Measurements from ENCODE around the gene HTRA2.
A peak's percentile ranks its signal among the peaks of the same experiment; 100 is the strongest.
"Not testable (repeated sequence)": the region's sequence is repeated elsewhere in the genome, so short reads cannot be mapped to it uniquely, and the experiment has no call there.

The HTRA2 gene
- total RNA-seq, result 24.9 to 61.7 (median 44.9) reads per million in 9 experiments

GRCh38 chr2:74529357-74530238 is at the start of gene HTRA2, which contains the start of gene AUP1:
Gene HTRA2 (plus strand): TSS chr2:74529933. CDS start chr2:74530007, 74 bp downstream.
Gene AUP1 (minus strand): TSS chr2:74529706. CDS start chr2:74529629, 77 bp downstream.
- H3K4me3 Mint-ChIP-seq, result peak within 1 kb of the TSS; percentile 86 to 95
- peak within 1 kb of the TSS; percentile 92 to 98 for H3K27ac Mint-ChIP-seq
- no peaks in the 10 kb centered on the region for H3K9me3 Mint-ChIP-seq
- DNase-seq (peak; percentile 81 to 85 (median 83)), ATAC-seq (replicated peaks) (peak; percentile 81)
- peaks cover 42% of the 10 kb centered on the region for H3K36me3 Mint-ChIP-seq (ENCODE audit: insufficient read depth)
- no peaks in the 10 kb centered on the region for H3K27me3 Mint-ChIP-seq
- peaks cover 27 to 39% of the 10 kb centered on the region in 2 donors for H3K4me1 Mint-ChIP-seq (ENCODE audit: low read depth in 2 of 2)

- no peaks in the 10 kb centered on the region for H3K9me3 Mint-ChIP-seq
- H3K4me1 Mint-ChIP-seq (ENCODE audit: low read depth in 2 of 2), result peaks cover 9 to 27% of the 10 kb centered on the region in 2 donors
- H3K36me3 Mint-ChIP-seq (ENCODE audit: insufficient read depth), result peaks cover 38% of the 10 kb centered on the region
- H3K27me3 Mint-ChIP-seq, result no peaks in the 10 kb centered on the region
- H3K27ac Mint-ChIP-seq, result peak overlapping the region in 1 of 2 donors; percentile 97
- ATAC-seq (replicated peaks) (no peak), DNase-seq (no peak)
- H3K4me3 Mint-ChIP-seq, result peak overlapping the region; percentile 91 to 97
Measured at GRCh38 chr2:74481431-74481830, 48.3 kb upstream of the HTRA2 start.

- Mint-ChIP-seq H3K36me3 (ENCODE audit: insufficient read depth) (peaks cover 38% of the 10 kb centered on the region), H3K4me3 (peak overlapping the region; percentile 91 to 97), H3K27ac (peak overlapping the region; percentile 96 to 97), H3K9me3 (no peaks in the 10 kb centered on the region), H3K27me3 (no peaks in the 10 kb centered on the region), H3K4me1 (ENCODE audit: low read depth in 2 of 2) (peaks cover 9 to 27% of the 10 kb centered on the region in 2 donors)
- ATAC-seq (replicated peaks) (peak; percentile 45), DNase-seq (peak in 2 of 3 experiments; percentile 41 to 53)
Measured at GRCh38 chr2:74481961-74482800, 47.6 kb upstream of the HTRA2 start.

- Mint-ChIP-seq H3K27me3 (no peaks in the 10 kb centered on the region), H3K9me3 (no peaks in the 10 kb centered on the region), H3K27ac (peak within 1 kb of the TSS; percentile 96 to 97), H3K4me3 (peak within 1 kb of the TSS; percentile 91 to 97), H3K36me3 (ENCODE audit: insufficient read depth) (peaks cover 38% of the 10 kb centered on the region), H3K4me1 (ENCODE audit: low read depth in 2 of 2) (peaks cover 9 to 27% of the 10 kb centered on the region in 2 donors)
- DNase-seq (peak; percentile 89 to 93 (median 93)), ATAC-seq (replicated peaks) (peak; percentile 93)
Measured at GRCh38 chr2:74482801-74483674, 46.7 kb upstream of the HTRA2 start, which contains the start of the genes CCDC142 and TTC31. Gene CCDC142 (minus strand): TSS chr2:74482998. CDS start chr2:74482837, 161 bp downstream. Gene TTC31 (plus strand): TSS chr2:74483081. CDS start chr2:74483096, 15 bp downstream.

GRCh38 chr2:74483675-74484164 is 46.0 kb upstream of the HTRA2 start:
- H3K27ac Mint-ChIP-seq, result peak overlapping the region; percentile 96 to 97
- H3K9me3 Mint-ChIP-seq; H3K27me3 Mint-ChIP-seq; DNase-seq; ATAC-seq (replicated peaks): not testable (repeated sequence)
- peak overlapping the region; percentile 91 to 97 for H3K4me3 Mint-ChIP-seq
- peaks cover 9 to 27% of the 10 kb centered on the region in 2 donors for H3K4me1 Mint-ChIP-seq (ENCODE audit: low read depth in 2 of 2)
- H3K36me3 Mint-ChIP-seq (ENCODE audit: insufficient read depth), result peaks cover 42% of the 10 kb centered on the region

GRCh38 chr2:74486141-74486540 is 43.6 kb upstream of the HTRA2 start:
- no peak for DNase-seq
- Mint-ChIP-seq H3K9me3 (no peaks in the 10 kb centered on the region), H3K4me1 (ENCODE audit: low read depth in 2 of 2) (peaks cover 5 to 14% of the 10 kb centered on the region in 2 donors), H3K27ac (no peak overlapping the region), H3K36me3 (ENCODE audit: insufficient read depth) (peaks cover 41% of the 10 kb centered on the region), H3K27me3 (no peaks in the 10 kb centered on the region), H3K4me3 (no peak overlapping the region)
- no peak for ATAC-seq (replicated peaks)

GRCh38 chr2:74488643-74489481 is 40.9 kb upstream of the HTRA2 start:
- DNase-seq, result no peak
- peaks cover 0 to 3% of the 10 kb centered on the region in 2 donors for H3K4me1 Mint-ChIP-seq (ENCODE audit: low read depth in 2 of 2)
- no peak overlapping the region for H3K4me3 Mint-ChIP-seq
- peak overlapping the region in 1 of 2 donors; percentile 16 for H3K27ac Mint-ChIP-seq
- no peak for ATAC-seq (replicated peaks)
- peaks cover 42% of the 10 kb centered on the region for H3K36me3 Mint-ChIP-seq (ENCODE audit: insufficient read depth)
- no peaks in the 10 kb centered on the region for H3K9me3 Mint-ChIP-seq
- H3K27me3 Mint-ChIP-seq, result no peaks in the 10 kb centered on the region

GRCh38 chr2:74489906-74490305 is 39.8 kb upstream of the HTRA2 start:
- no peak for ATAC-seq (replicated peaks)
- Mint-ChIP-seq H3K36me3 (ENCODE audit: insufficient read depth) (peaks cover 40% of the 10 kb centered on the region), H3K9me3 (no peaks in the 10 kb centered on the region), H3K27me3 (no peaks in the 10 kb centered on the region), H3K4me1 (ENCODE audit: low read depth in 2 of 2) (peaks cover 0 to 3% of the 10 kb centered on the region in 2 donors), H3K4me3 (no peak overlapping the region), H3K27ac (no peak overlapping the region)
- no peak for DNase-seq

- ATAC-seq (replicated peaks) (no peak), DNase-seq (no peak)
- H3K36me3 Mint-ChIP-seq (ENCODE audit: insufficient read depth), result peaks cover 34% of the 10 kb centered on the region
- H3K27me3 Mint-ChIP-seq, result no peaks in the 10 kb centered on the region
- H3K4me1 Mint-ChIP-seq (ENCODE audit: low read depth in 2 of 2), result no peaks in the 10 kb centered on the region
- H3K4me3 Mint-ChIP-seq, result no peak overlapping the region
- no peaks in the 10 kb centered on the region for H3K9me3 Mint-ChIP-seq
- H3K27ac Mint-ChIP-seq, result no peak overlapping the region
Measured at GRCh38 chr2:74491648-74492544, 37.8 kb upstream of the HTRA2 start.

GRCh38 chr2:74493546-74493945 is 36.2 kb upstream of the HTRA2 start:
- peaks cover 5 to 11% of the 10 kb centered on the region in 2 donors for H3K27me3 Mint-ChIP-seq
- H3K4me3 Mint-ChIP-seq, result no peak overlapping the region
- peaks cover 7 to 8% of the 10 kb centered on the region in 2 donors for H3K4me1 Mint-ChIP-seq (ENCODE audit: low read depth in 2 of 2)
- ATAC-seq (replicated peaks) (no peak), DNase-seq (no peak)
- no peaks in the 10 kb centered on the region for H3K9me3 Mint-ChIP-seq
- H3K27ac Mint-ChIP-seq, result peak overlapping the region in 1 of 2 donors; percentile 19
- H3K36me3 Mint-ChIP-seq (ENCODE audit: insufficient read depth), result peaks cover 32% of the 10 kb centered on the region

GRCh38 chr2:74495440-74495839 is 34.3 kb upstream of the HTRA2 start:
- Mint-ChIP-seq H3K4me3 (no peak overlapping the region), H3K27ac (no peak overlapping the region), H3K36me3 (ENCODE audit: insufficient read depth) (peaks cover 24% of the 10 kb centered on the region), H3K9me3 (no peaks in the 10 kb centered on the region), H3K27me3 (peaks cover 6 to 30% of the 10 kb centered on the region in 2 donors), H3K4me1 (ENCODE audit: low read depth in 2 of 2) (peaks cover 14% of the 10 kb centered on the region in 2 donors)
- no peak for ATAC-seq (replicated peaks)
- DNase-seq, result no peak
